Endothelial cell of umbilical vein (primary cell): ENCODE measurements around the gene APRT. TPM values are rescaled to one million over a fixed set of nuclear protein-coding genes. Genes with fewer than 3 reads are reported as not detected.

Experiments
- BruUV-seq: library from RNA; stranded (reverse); fragments of 400-500 nt; replicated peaks from 2 replicates; lab custom pipeline; 2021; lab: Mats Ljungman, UMichigan
- CTCF ChIA-PET: fragments of 300-600, 350-600 bp; sonication (Branson Sonifier 250); formaldehyde crosslinking; loops from one replicate; lab custom pipeline; 2021; ENCODE audit warnings: antibody characterized with exemption, inconsistent platforms; lab: Charles Lee
- POLR2A ChIA-PET: fragments of 300-600, 350-600 bp; sonication (Branson Sonifier 250); formaldehyde crosslinking; loops from one replicate; lab custom pipeline; 2021; ENCODE audit warnings: antibody characterized with exemption, inconsistent platforms; lab: Charles Lee
- DNase-seq: peaks from one replicate; pipeline ENCODE4 v3.0.0-alpha.2; 2011; ENCODE audit warnings: low read depth, low spot score
- FAIRE-seq: peaks from 2 replicates; lab custom pipeline; 2011; peaks lifted over from hg19 to GRCh38; lab: Jason Lieb, UNC
- H2AFZ ChIP-seq: 2 replicates; pipeline ENCODE4 v1.6.0; 2012; ENCODE audit warnings: low read depth, low read length, control low read depth, inconsistent platforms
- H3K27ac ChIP-seq: 2 replicates; pipeline ENCODE4 v1.5.1; 2011; ENCODE audit warnings: low read depth, mild to moderate bottlenecking, control low read depth, low read length, moderate library complexity; ENCODE audit not compliant: insufficient read depth
- H3K27me3 ChIP-seq, 2 experiments: 2 replicates each; pipeline versions ENCODE4 v1.6.0 to v1.6.1; 2011; ENCODE audit warnings: low read length in 2 of 2, mixed read lengths in 1 of 2; ENCODE audit not compliant: control insufficient read depth in 2 of 2, insufficient read depth in 2 of 2
- H3K36me3 ChIP-seq, 2 experiments: 2 replicates in 1 of 2; 3 replicates in 1 of 2; pipeline ENCODE4 v1.5.1; 2011; ENCODE audit warnings: low read length in 2 of 2, mild to moderate bottlenecking in 1 of 2, moderate library complexity in 1 of 2; ENCODE audit not compliant: control insufficient read depth in 2 of 2, insufficient read depth in 2 of 2; ENCODE audit errors: extremely low read depth in 1 of 2
- H3K4me1 ChIP-seq: 3 replicates; pipeline ENCODE4 v1.5.1; 2011; ENCODE audit warnings: mild to moderate bottlenecking, low read length; ENCODE audit not compliant: control insufficient read depth, insufficient read depth; ENCODE audit errors: extremely low read depth
- H3K4me2 ChIP-seq: 2 replicates; pipeline ENCODE4 v1.6.1; 2011; ENCODE audit warnings: low read length, control low read depth, mixed read lengths; ENCODE audit not compliant: insufficient read depth
- H3K4me3 ChIP-seq, 3 experiments: fragments of 200-600 bp in 1 of 3; sonication (generic), shearing (Covaris generic) in 1 of 3; replicated peaks in 1 of 3; 2 replicates each; pipeline ENCODE4 v1.5.1; 2011 to 2016; ENCODE audit warnings: control low read depth in 3 of 3, low read length in 3 of 3, mild to moderate bottlenecking in 2 of 3, inconsistent platforms in 1 of 3, low read depth in 1 of 3, moderate library complexity in 1 of 3; ENCODE audit not compliant: insufficient read depth in 1 of 3
- H3K79me2 ChIP-seq: 2 replicates; pipeline ENCODE4 v1.6.0; 2012; ENCODE audit warnings: low read length, inconsistent platforms; ENCODE audit not compliant: control insufficient read depth, insufficient read depth
- H3K9ac ChIP-seq: replicated peaks from 2 replicates; pipeline ENCODE3; 2011; ENCODE audit warnings: low read length, control low read depth; ENCODE audit not compliant: insufficient read depth; ENCODE audit errors: extremely low read depth
- H3K9me1 ChIP-seq: replicated peaks from 3 replicates; pipeline ENCODE4 v1.6.0; 2011; ENCODE audit warnings: mild to moderate bottlenecking, low read length; ENCODE audit not compliant: control insufficient read depth, insufficient read depth; ENCODE audit errors: extremely low read depth
- H3K9me3 ChIP-seq: replicated peaks from 2 replicates; pipeline ENCODE4 v1.5.1; 2012; ENCODE audit warnings: low read length, inconsistent platforms; ENCODE audit not compliant: control insufficient read depth, insufficient read depth
- H4K20me1 ChIP-seq: replicated peaks from 2 replicates; pipeline ENCODE3; 2011; ENCODE audit warnings: mild to moderate bottlenecking, low read length; ENCODE audit not compliant: control insufficient read depth, insufficient read depth; ENCODE audit errors: extremely low read depth
- CTCF ChIP-seq, 2 donors: IDR thresholded peaks; 1 replicate in 1 of 2; 2 replicates in 1 of 2; pipeline ENCODE4 v1.5.1; 2011; ENCODE audit warnings: low read length in 2 of 2, mild to moderate bottlenecking in 2 of 2, moderate library complexity in 2 of 2, control low read depth in 1 of 2, inconsistent platforms in 1 of 2, low read depth in 1 of 2; ENCODE audit not compliant: insufficient read depth in 1 of 2; ENCODE audit errors: extremely low read depth in 1 of 2
- EZH2 ChIP-seq: IDR thresholded peaks from 2 replicates; pipeline ENCODE4 v1.6.1; 2012; ENCODE audit warnings: borderline replicate concordance, low read depth, mild to moderate bottlenecking, moderate library complexity, low read length, inconsistent platforms; ENCODE audit not compliant: severe bottlenecking
- FOS ChIP-seq: IDR thresholded peaks from 2 replicates; pipeline ENCODE4 v1.6.1; 2011; ENCODE audit warnings: mild to moderate bottlenecking, low read length, moderate library complexity, borderline replicate concordance; ENCODE audit not compliant: insufficient read depth
- GATA2 ChIP-seq: IDR thresholded peaks from 2 replicates; pipeline ENCODE4 v1.7.0; 2011; ENCODE audit warnings: low read depth, mild to moderate bottlenecking, moderate library complexity, mixed read lengths, low read length; ENCODE audit not compliant: insufficient read length, insufficient read depth
- JUN ChIP-seq: IDR thresholded peaks from 2 replicates; pipeline ENCODE4 v1.6.1; 2011; ENCODE audit warnings: borderline replicate concordance, low read depth; ENCODE audit not compliant: insufficient read length, insufficient read depth
- MAX ChIP-seq: IDR thresholded peaks from 2 replicates; pipeline ENCODE4 v1.6.1; 2011; ENCODE audit not compliant: insufficient read depth, insufficient read length
- MYC ChIP-seq: IDR thresholded peaks from one replicate; pipeline ENCODE4 v1.6.1; 2011; ENCODE audit warnings: mild to moderate bottlenecking, low read depth, low read length
- POLR2A ChIP-seq: IDR thresholded peaks from 2 replicates; pipeline ENCODE4 v1.6.1; 2012; ENCODE audit warnings: low read depth, mild to moderate bottlenecking, control low read depth, low read length
- POLR2AphosphoS5 ChIP-seq: IDR thresholded peaks from 2 replicates; pipeline ENCODE4 v1.6.1; 2012; ENCODE audit warnings: low read depth, mild to moderate bottlenecking, control low read depth, low read length, moderate library complexity; ENCODE audit not compliant: insufficient read depth
- dilution Hi-C: fragments of 300-500 bp; cut with MboI; formaldehyde crosslinking; loops from one replicate; pipeline ENCODE4 v1.15.0; 2019; ENCODE audit warnings: low sequenced_read_pairs; ENCODE audit not compliant: extremely low pct_ligation_motif_present
- intact Hi-C: fragments of 100-400 bp; cut with micrococcal nuclease; formaldehyde crosslinking; loops from one replicate; pipeline ENCODE4 v1.10.0; 2022
- polyA plus RNA-seq, 4 experiments: library from polyadenylated mRNA; depleted of rRNA in 3 of 4; stranded (reverse) in 3 of 4; unstranded in 1 of 4; fragments of >200 nt; gene quantifications; 2 replicates each; pipeline versions ENCODE4 v1.2.1 to v1.2.3, GENCODE V29; 2011 to 2012; ENCODE audit warnings: missing spikeins in 1 of 4
- total RNA-seq: library from RNA; stranded (reverse); gene quantifications from 2 replicates; pipeline ENCODE4 v1.2.3, GENCODE V29; 2021

Gene APRT
- total and polyA plus RNA-seq, 2 donors (not counting 3 experiments of a cell fraction or from before 2014, with no cell fraction given) = 143 to 152 TPM

DNA sequence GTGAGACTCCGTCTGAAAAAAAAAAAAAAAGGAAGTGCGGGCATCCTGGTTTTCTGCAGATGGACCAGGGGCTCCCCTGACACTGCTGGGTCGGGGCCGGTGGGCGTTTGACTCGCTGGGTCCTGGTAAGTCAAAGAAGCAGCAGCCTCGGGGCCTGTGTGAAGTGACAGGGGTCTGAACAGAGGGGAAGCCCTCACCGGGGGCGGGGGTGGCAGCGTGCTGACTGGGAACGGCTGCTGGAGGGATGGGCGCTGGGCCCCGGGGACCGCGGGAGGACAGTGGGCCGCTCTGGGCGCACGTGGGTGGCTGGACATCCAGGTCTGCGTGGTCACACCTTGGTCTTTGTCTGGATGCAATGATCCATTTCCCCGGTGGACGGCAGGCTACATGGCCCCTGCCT is 36.8 kb upstream of the APRT start:
- BruUV-seq = no TSS peak
- FAIRE-seq = no peak

More for the DNA sequence above, 36.8 kb upstream of the APRT start:
- no peak for TF ChIP-seq CTCF (IDR thresholded peaks at IDR 0.05; ENCODE audit: extremely low read depth in 1 of 2, insufficient read depth in 1 of 2, low read depth in 1 of 2, low read length in 2 of 2)
- no peak for TF ChIP-seq FOS
- TF ChIP-seq MAX = no peak
- no peak for TF ChIP-seq MYC
- TF ChIP-seq GATA2 = no peak
- no peak for TF ChIP-seq POLR2A
- TF ChIP-seq EZH2 = no peak
- no peak for TF ChIP-seq POLR2AphosphoS5
- no peak for TF ChIP-seq JUN
- no peak overlapping the region for H3K4me2 ChIP-seq
- no peaks in the 10 kb centered on the region for H3K79me2 ChIP-seq
- intact Hi-C loops = no loop called here
- H3K9me3 ChIP-seq = no peaks in the 10 kb centered on the region
- H3K9ac ChIP-seq = no peak overlapping the region
- no peaks in the 10 kb centered on the region for H3K9me1 ChIP-seq
- peaks cover 0 to 5% of the 10 kb centered on the region in 2 experiments for H3K36me3 ChIP-seq
- H2AFZ ChIP-seq = no peak overlapping the region
- no peaks in the 10 kb centered on the region for H3K27me3 ChIP-seq
- no peak overlapping the region for H3K4me3 ChIP-seq
- dilution Hi-C loops = no loop called here
- ChIA-PET POLR2A (no interaction called here), CTCF (interaction anchor here (0.8 to 1.3 kb wide), 3 partner anchors 8 to 111 kb away, joined by 3 read pairs; no protein-coding TSS in a partner anchor)
- no peaks in the 10 kb centered on the region for H4K20me1 ChIP-seq
- no peak for DNase-seq
- H3K27ac ChIP-seq = no peak overlapping the region
- no peaks in the 10 kb centered on the region for H3K4me1 ChIP-seq
